RCC 7860 (cell line): ENCODE results near the gene NPAS3.

Source experiments
- DNase-seq: peaks from one replicate; pipeline ENCODE4 v3.0.0-alpha.2; 2015; ENCODE audit warnings: low spot score
- FAIRE-seq: peaks from 2 replicates; lab custom pipeline; 2012; peaks lifted over from hg19 to GRCh38; lab: Jason Lieb, UNC

NPAS3 gene

DNA sequence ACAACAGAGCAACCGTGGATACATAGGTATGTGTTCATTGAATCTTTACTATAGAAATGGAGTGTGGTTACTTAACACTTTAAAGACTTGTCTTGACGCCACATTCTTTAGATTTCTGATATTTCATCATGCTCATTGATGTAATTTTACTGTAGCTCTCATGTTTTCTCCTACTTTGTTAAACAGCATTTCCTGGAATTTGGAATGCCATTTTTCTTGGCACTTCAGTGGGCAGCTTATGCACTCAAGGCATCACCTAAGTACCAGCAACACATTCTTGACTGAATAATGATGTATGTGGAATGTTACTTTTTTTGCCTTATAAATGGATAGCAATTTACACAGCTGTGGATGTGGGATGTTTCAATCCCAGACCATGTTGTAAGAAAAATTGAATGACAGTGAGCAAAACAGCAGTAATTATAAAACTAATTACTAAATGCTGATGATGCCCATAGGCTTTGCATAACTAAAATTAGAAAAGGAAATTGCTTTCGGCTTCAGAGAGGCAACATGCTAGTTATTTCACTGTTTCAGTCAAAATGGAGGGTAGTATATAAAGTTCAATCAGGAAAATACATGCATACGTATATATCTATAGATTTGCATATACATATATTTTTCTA, 298.5 kb downstream of the NPAS3 start:
- DNase-seq: no peak
- no peak for FAIRE-seq

DNA sequence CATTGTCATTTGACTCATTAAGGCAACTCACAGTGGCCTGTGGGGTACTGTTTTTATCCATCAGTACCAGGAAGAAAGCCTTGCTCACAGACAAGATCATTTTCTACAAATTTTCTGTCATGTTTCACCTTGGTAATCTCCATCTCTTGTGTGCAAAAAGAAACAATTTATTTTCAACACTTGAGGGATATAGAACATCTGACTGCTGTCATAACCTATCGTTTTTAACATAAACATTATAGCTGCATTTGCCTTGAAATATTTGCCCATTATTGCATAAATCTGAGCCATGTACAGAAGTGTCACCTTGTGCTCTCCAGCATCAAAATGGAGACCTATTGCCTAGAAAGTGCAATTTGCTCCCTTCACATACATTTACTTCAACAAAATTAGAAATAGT, 300.8 kb downstream of the NPAS3 start:
- DNase-seq (no peak), FAIRE-seq (no peak)

DNA sequence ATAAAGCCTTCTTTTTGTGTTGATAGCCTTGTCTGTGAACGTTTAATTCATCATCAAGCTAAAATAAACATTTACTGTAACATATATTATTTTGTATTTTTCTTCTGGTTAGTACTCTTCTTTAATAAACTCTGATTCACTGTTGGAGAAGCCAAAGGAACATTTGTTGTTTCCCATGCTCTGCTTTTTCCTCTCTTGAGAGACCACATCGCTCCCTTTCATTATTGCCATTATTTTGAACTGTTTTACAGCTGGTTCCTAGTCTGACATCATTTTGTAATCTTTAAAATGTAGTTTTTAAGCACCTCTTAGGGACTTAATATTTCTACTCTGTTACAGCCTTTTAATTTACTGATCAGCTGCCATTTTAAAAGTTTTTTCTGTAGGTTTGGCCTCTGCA, 301.8 kb downstream of the NPAS3 start:
- no peak for DNase-seq
- no peak for FAIRE-seq

DNA sequence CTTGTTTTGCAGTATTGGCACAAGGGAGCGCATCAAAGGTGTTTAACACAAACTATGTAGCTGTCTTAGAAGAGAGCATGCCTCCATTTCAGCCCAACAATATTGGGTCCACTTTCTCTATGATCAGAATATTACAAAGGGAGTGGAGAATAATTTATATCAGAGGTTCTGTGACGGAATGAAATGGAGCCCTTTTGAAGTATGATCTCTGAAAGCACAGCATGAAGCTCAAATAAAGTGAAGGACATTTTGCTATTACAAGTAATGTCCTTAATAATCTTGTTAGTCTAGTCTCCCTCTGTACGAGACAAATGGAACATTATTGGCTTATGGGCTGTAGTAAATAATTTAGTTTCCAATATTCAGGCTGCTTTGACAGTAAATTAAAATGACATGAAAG, 302.7 kb downstream of the NPAS3 start:
- DNase-seq (no peak), FAIRE-seq (no peak)

DNA sequence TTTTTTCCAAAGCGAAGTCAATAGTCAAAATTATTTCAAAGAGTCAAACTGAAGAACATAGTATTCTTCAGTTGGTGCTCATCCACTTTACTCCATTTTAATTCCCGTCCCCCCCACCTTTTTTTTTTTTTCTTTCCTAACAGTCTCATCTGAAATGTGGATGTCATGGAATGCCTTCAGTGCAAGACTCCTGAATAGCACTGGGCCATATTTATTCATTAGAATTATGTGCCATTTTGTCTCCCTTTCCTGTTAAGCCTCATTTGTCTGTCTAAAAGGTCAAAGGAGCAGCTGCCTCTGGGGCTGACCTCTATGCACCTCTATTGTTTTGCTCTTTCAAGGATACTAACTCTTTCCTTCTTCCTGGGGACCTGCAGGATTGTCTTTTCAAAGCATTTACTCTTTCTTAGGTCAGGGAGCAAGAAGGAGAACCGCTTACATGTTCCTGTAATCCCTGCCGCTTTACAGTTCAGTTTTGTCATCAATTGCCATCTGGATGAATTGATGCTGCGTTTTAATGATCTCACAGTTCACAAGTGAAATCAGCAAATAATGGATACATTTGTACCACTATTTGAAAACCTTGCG, 310.6 kb downstream of the NPAS3 start:
- FAIRE-seq: no peak
- DNase-seq: no peak

DNA sequence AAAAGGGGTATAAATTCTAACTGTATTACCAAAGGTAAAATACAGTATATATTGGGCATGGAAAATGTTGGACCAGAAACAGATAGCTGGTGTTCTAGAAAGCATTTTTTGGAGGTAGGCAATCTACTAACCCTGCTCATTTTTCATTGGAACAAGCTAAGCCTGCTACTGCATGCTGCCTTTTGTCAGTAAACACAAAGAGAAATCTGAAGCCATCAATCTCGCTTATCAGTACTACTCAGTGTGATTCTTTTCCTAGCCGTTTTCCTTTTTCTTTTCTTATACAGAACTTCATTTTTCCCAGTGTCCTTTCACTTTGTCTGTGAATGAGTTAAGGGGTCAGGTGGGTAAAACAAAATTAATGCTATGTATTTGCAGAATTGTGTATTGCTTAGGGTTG, 312.3 kb downstream of the NPAS3 start:
- no peak for DNase-seq
- no peak for FAIRE-seq

DNA sequence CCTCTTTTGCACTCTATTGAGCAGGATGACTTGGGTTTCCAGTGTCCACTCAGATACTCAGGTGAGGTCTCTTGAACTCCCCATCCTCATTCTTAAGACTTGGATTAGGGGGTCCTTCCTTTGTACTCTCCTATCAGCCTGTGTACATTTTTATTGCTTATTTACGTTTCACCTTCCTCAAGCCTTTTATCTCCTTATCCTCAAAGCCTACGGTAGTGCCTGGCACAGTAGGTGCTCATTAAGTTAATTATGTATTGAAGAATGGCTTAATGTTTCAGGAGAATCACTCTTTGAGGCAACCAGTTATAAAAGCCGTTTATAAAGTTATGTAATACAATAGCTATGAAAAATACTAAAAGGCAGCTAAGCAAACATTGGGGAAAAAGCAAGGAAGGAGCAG, 315.7 kb downstream of the NPAS3 start:
- FAIRE-seq (no peak), DNase-seq (no peak)

DNA sequence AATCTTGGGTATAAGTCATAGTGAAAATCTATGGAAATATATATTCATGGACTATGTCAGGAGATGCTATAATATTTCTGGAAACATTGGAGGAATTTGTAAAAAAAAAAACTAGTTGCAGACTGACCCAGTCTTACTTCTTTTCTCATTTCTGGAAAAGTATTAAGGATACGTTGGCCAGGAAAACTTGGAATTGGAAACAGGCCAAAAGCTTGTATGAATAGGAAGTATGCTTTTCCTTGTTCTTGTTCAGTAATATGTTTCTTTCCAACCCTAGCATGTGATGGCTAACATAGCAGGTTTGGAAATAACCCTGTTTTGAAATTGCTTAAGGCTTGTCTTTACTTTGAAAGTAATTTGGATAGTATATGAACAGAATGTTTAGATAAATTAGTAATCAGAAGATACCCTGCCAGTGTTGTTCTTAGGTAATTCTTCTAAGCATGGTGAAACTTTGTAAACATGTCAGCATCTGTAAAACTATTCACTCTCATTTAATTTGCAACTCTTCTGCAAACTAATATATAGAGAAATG, 316.2 kb downstream of the NPAS3 start:
- FAIRE-seq: no peak
- no peak for DNase-seq

DNA sequence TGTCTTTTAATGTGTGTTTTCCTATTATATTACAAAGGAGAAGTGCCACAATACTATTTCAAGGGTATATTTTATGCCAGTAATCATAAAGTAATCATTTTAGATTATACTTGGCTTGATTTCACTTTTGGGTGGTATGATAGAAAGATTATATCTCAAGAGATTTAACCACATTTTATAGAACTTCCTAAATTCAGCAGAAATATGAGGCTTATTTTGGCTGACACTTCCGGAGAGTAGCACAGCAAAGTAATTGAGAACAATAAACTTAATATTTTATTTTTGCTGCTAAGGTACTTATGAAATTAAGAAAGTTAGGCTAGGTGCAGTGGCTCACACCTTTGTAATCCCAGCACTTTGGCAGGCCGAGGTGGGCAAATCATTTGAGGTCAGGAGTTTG, 319.1 kb downstream of the NPAS3 start:
- no peak for DNase-seq
- FAIRE-seq: no peak

DNA sequence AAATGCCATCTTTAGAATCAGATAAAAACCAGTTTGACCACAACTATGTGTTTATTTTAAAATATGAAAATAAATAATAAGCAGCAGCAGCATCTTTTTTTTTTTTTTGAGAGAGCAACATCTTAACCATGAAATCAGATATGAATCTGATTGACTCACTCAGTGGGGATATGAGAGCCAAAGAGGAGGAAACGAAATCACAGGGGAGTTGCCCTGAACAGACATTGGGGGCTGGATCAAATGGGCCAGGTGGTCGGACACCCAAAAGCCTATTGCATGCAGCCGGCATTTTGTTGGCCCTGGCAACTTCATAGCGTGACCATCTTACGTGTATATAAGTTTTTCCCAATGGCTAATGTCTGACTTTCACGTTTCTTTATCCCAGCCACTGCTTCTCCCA, 321.1 kb downstream of the NPAS3 start:
- FAIRE-seq: no peak
- no peak for DNase-seq

DNA sequence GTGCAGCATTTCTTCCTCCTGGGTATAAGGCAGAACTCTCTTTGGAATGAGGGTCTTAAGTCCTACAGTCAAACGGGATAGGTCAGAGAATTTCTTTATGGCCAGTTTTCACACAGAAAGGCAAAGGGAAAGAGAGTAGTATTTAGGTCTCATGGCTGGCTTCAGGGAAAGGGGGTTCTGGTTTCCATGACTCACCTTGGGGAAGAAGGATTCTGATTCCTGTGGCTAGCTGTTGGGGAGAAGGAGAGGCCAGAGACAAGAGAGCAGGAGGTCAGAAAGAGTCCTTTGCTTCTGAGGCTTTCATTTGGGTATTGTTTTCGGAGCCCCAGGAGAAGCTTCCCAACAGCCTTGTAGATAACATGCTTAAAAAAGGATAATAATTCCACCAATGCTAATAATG, 332.5 kb downstream of the NPAS3 start:
- DNase-seq: no peak
- no peak for FAIRE-seq

DNA sequence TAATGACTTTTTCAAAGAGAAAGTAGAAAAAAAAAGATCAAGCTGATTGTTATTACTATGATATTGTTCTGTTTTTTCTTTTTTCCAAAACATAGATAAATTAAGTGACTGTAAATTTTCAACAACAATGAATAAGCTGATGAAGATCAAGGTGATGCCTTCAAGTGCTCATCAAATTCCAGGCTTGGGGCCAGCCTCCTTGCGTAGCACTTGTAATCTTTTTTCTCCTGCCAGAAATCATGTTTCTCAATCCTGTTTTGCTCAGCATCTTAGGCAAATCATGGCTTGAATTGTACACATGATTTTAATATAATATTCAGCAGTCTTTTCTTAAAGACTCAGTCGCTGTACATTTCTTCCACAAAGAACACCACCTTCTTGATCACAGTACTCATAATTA, 333.2 kb downstream of the NPAS3 start:
- FAIRE-seq: no peak
- no peak for DNase-seq

DNA sequence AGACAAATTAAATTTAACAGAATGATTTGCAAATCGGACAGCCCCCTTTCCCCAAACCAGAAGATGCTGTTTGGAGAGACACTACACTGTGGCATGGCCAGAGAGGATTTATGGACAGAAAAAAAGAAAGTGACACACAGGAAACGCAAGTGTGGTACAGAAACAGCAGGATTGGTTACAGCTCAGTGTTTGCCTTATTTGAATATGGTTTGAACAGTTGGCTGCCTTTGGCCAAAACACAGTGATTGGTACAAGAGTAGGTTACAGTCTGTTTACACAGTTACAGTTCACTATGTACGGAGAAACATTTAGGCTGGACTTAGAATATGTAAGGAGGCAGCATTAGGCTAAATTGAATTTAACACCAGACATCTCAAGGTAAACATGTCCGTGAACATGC, 335.3 kb downstream of the NPAS3 start:
- DNase-seq: no peak
- no peak for FAIRE-seq

DNA sequence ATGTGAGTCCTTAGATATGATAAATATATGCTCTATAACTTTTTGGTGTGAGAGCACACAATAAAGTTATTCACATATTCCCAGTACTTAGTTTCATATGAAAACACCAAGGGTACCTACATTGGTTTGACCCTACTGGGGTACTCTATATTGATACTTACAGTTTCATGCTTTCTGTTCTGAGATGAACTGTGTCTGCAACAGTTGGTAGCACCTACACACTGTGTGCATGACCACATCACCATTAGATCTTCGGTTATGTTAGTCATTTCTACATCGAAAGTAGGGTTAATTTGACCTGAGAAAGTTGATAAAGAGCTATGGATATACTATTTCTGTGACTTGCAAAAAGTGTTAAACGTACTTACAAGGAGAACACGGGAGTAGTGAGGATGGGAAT, 337.2 kb downstream of the NPAS3 start:
- DNase-seq (no peak), FAIRE-seq (no peak)

DNA sequence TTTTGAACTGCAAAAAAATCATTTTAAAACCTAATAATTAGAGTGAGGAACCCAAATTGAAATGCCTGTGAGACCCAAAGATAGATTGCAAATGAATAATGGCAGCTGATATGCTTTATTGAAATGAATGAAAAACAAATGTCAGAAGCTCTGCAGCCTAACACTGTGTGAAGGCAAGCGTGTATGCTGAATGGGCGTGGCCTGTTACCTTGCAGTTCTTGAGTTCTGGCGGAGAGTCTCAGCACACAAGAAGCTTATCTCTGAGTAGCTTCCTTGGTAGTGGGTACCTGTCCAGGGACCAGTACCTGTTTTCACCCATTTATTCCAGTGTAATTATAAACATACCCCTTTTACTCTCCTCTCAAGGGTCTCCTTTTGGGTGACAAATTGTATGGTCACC, 341.2 kb downstream of the NPAS3 start:
- FAIRE-seq (no peak), DNase-seq (no peak)

DNA sequence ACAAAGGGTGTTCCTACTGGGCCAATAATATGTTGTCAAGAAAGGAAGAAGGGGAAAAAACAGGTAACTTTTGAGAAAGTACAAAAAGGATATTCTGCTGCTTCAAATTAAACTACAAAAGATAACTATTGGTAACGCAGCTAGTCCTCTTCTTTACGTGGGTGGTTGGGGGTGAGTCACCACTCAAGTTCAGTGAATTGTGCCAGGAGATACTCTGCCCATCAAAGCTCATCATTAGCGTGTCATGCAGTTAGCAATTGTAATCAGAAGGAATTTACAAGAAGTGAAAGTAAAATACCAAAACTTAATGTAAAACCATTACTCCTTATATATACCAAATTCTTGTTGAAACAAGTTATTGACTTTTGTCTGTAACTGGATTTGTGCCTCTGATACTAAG, 342.0 kb downstream of the NPAS3 start:
- FAIRE-seq (no peak), DNase-seq (peak; percentile 8)

DNA sequence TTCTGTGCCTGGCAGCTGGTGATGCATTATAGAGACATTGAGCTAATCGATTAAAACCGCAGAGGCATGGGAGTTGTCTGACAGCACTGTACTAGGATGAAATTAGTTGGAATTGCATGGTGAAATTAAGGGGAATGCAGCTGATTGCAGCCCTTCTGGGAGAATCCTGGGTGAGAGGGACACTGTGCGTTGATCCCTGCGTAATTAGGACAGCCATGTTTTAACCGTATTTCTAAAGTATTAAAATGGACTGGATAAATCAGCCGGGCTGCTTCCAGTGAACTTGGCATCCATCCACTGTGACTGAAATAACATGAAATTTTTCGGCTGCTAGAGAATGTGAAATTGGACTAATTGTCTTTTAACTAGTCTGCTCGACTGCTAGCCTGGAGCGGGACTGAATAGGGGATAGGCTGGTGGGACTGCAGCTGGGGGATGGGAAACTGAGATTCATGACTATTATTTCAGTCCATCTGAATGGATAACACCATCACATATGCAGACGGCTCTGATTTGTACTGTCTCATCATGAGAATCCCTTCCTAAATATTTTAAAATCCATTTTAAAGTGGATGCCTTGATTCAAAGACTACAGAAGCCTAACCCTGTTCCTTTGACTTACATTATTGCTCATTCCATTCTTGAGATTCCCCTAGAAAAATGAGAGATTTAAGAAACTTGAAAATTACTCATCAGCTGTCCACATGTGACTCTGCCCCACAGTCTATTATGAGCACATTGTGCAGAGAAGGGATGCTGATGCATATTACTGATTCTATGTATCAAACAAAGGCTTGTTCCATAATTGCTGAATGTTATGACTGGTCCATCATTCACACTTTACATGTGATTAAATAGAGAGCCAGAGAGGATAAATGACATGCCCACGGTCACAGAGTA, 343.9 kb downstream of the NPAS3 start:
- FAIRE-seq: no peak
- DNase-seq: no peak

DNA sequence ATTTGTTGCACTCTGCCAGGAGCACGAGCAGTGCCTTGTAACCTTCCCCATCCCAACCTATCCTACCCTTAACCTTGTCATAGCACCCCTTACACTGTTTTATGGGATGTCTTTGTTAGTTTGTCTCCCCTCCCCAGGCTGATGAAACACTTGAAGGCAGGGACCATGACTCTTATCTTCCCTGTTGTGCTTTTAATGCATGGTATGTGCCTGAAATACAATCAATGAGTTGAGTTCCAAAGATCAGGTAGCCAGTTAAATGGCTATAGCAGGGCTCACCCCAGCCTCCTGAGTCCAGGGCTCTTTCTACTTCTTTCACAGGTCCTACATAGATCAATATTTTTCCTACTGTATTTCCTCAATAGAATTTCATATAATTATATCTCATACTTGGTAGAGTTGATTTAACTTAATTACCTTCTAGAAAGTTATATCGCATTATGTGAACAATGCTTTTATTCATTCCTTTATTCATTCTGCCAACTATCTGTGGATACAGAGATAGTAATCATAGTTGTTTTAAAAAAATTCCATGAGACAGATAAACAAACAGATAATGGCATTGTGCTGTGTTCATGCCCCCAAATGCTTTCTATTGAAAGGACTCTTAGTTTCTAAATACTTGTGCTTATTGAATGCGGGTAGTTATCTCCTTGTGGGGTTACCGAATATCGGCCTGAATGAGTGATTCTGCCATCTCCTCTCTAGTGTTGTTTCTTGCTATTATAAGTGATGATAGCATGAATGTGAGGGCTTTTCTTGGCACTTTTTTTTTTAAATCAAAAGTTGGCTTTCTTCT, 347.4 kb downstream of the NPAS3 start:
- no peak for DNase-seq
- FAIRE-seq: no peak

DNA sequence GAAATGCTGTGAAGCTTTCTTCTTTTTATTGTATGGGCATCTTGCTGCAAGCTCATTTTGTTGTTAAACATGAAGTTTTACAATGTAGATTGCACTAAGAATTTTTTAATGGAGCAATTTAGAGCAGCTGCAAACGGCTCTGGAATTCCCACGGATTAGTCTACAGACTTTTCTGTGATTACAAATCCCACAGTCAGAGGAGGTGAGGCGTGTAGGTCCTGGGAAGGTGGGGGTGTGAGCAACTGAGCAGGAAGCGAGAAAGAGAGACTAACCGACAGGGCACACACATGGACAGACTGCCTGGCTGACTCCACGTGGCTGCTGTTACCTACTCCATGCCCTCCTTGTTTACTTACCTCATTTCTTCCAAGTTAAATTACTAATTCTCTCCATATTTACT, 348.5 kb downstream of the NPAS3 start:
- DNase-seq (peak; percentile 29), FAIRE-seq (no peak)

DNA sequence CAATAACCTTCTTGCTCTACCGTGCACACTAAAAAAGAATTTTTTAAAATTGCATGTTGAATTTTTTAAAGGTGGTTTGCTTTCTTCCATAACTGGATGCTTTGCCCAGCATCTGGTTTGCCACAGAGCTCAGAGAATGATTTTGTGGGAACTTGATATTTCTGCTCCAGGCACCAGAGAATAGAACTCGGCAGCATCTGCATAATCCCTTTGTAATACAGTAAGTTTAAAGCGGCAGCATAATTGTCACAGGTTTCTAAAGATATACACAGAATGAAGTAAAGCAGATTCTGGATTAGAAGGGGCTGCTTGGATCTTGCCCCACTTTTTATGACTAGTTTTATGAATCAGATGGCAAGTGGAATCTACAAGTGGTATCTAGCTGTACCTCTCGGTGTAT, 352.0 kb downstream of the NPAS3 start:
- DNase-seq: no peak
- no peak for FAIRE-seq

DNA sequence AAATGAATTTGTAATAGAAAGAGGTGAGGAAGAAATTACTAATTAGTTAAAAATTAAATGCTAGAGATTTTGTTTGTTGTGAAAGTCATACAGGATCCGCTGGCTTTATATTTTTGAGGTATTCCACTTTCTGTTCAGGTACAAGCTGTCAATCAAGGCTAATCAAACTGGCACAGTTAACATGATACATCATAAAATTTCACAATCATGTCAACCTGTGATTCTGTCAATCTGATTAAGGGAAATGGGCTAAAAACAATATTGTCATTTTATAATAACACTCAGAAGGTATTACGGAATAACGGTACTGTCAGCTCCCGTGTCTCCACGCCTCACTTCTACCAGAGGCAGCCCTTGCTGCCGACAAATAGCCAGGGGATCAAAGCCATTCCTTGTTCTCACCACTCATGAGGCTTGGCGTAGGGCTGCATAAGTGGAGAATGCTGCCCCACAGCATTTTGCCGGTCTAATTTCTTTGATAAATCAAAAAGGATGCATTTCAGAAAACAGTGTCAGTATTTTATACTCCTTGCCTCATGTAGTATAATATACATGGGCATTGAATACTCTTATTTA, 352.9 kb downstream of the NPAS3 start:
- FAIRE-seq (no peak), DNase-seq (no peak)
